NB4 (cell line): ENCODE measurements around the gene SPTAN1.
"Not testable (repeated sequence)": the region's sequence is repeated elsewhere in the genome, so short reads cannot be mapped to it uniquely, and the experiment has no call there.

Experiments used
- DNase-seq: peaks from one replicate; pipeline ENCODE4 v3.0.0; 2010; ENCODE audit warnings: low read depth
- H3K4me3 ChIP-seq: one replicate; pipeline ENCODE4 v1.5.1; 2011; ENCODE audit warnings: mild to moderate bottlenecking, low read depth, low read length, moderate library complexity
- MAX ChIP-seq: IDR thresholded peaks from 2 replicates; pipeline ENCODE4 v1.6.1; 2011; ENCODE audit warnings: low read depth, low read length
- MYC ChIP-seq: IDR thresholded peaks from 2 replicates; pipeline ENCODE4 v1.6.1; 2011; ENCODE audit warnings: low read depth, low read length
- POLR2A ChIP-seq: IDR thresholded peaks from 2 replicates; pipeline ENCODE4 v1.6.1; 2011; ENCODE audit warnings: mild to moderate bottlenecking; ENCODE audit not compliant: insufficient read length; ENCODE audit errors: extremely low read depth
- TF ChIP-seq, protein P1 (sequence below): IDR thresholded peaks from one replicate; pipeline ENCODE4 v1.5.1; 2012; ENCODE audit warnings: low read depth, low read length

SPTAN1 gene

GRCh38 chr9:128552153-128552743 is at the start of gene SPTAN1:
Gene SPTAN1 (plus strand): TSS chr9:128552587. CDS start chr9:128566741, 14,154 bp downstream.
- TF ChIP-seq, protein P1, sequence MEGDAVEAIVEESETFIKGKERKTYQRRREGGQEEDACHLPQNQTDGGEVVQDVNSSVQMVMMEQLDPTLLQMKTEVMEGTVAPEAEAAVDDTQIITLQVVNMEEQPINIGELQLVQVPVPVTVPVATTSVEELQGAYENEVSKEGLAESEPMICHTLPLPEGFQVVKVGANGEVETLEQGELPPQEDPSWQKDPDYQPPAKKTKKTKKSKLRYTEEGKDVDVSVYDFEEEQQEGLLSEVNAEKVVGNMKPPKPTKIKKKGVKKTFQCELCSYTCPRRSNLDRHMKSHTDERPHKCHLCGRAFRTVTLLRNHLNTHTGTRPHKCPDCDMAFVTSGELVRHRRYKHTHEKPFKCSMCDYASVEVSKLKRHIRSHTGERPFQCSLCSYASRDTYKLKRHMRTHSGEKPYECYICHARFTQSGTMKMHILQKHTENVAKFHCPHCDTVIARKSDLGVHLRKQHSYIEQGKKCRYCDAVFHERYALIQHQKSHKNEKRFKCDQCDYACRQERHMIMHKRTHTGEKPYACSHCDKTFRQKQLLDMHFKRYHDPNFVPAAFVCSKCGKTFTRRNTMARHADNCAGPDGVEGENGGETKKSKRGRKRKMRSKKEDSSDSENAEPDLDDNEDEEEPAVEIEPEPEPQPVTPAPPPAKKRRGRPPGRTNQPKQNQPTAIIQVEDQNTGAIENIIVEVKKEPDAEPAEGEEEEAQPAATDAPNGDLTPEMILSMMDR, result no peak
- peak; percentile 98 for TF ChIP-seq POLR2A
- peak; percentile 40; the same call in 1 of the 2 replicates for TF ChIP-seq MYC
- DNase-seq, result peak; percentile 92

DNA sequence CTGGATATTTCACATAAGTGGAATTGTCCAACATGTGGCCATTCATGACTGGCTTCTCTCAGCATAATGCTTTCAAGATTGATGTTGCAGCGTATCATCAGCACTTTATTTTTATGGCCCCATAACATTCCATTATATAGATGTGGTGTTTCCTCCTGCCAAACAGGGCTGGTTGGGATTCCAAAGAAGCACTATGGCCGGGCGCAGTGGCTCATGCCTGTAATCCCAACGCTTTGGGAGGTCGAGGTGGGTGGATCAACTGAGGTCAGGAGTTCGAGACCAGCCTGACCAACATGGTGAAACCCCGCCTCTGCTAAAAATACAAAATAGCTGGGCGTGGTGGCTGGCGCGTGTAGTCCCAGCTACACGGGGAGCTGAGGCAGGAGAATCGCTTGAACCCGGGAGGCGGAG is 49.0 kb upstream of the SPTAN1 start:
- DNase-seq, result not testable (repeated sequence)

More at GRCh38 chr9:128552153-128552743, at the start of gene SPTAN1:
- H3K4me3 ChIP-seq, result peak within 1 kb of the TSS; percentile 77

DNA sequence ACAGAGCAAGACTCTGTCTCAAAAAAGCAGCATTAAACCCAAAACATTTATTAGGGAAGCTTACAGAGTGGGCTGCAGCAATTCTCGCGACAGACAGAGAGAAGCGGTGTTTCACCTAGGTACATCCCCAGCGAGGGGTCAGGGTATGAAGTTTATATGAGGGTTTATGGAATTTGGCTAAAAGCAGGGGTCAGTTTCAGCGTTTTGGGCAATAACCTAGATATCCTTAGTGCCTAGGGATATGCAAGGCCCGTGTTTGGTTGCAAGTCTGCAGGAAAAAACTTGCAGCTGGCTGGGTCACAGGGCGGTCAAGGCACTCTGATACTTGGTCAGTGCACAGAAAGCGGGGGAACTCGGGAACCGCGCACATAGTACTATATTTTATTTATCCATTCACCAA is 48.5 kb upstream of the SPTAN1 start:
- peak overlapping the region; percentile 92 for H3K4me3 ChIP-seq
- DNase-seq, result peak; percentile 21
- TF ChIP-seq MYC (no peak), POLR2A (no peak), MAX (no peak)
- TF ChIP-seq, protein P1, result no peak

More for the DNA sequence above, 49.0 kb upstream of the SPTAN1 start:
- not testable (repeated sequence) for H3K4me3 ChIP-seq

DNA sequence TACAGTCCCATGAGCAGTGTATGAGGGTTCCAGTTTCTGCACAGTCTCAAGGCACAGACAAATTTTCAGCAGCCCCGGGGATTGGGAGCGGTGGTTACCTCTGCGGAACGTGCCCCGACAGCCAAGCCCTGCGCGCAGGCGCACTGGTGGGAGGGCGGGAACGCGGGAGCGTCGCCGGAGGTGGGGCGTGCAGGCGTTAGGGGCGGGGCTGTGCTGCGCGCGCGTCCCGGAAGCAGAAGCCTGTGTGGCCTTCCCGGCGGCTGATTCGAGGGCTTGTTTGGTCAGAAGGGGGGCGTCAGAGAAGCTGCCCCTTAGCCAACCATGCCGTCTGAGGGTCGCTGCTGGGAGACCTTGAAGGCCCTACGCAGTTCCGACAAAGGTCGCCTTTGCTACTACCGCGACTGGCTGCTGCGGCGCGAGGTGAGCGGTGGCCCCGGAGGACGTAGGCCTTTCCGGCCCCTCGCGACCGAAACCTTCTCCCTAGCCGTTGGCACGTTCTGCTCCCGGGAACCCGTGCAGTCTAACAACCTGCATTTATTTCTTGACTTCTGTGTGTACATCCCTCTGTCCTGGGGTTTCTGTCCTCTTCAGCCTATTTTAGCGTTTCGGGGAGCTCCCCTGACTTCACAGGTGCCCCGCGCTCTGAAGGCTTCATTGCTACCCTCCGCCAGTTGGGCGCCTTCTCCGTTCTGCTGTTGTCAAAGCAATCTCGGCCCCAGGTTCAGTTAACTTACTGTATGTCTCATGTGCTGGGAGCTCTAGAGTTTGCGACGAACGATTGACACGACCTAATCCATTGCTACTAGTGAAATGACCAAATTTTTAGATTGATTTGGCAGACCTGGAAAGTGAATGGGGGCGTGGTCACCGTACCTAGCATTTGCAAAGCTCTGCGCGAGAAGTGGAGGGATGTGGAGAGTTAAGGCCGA is 47.6 kb upstream of the SPTAN1 start, which contains the start of gene GLE1:
Gene GLE1 (plus strand): TSS at position 235 of the 929 bp plus-strand sequence. CDS start 87 bp downstream, at position 322.
- H3K4me3 ChIP-seq, result peak within 1 kb of the TSS; percentile 92
- peak; percentile 95 for DNase-seq
- TF ChIP-seq, protein P1, result no peak
- TF ChIP-seq MYC, result peak; percentile 39; the same call in 1 of the 2 replicates
- peak; percentile 79 for TF ChIP-seq POLR2A
- peak; percentile 50; the same call in 1 of the 2 replicates for TF ChIP-seq MAX

DNA sequence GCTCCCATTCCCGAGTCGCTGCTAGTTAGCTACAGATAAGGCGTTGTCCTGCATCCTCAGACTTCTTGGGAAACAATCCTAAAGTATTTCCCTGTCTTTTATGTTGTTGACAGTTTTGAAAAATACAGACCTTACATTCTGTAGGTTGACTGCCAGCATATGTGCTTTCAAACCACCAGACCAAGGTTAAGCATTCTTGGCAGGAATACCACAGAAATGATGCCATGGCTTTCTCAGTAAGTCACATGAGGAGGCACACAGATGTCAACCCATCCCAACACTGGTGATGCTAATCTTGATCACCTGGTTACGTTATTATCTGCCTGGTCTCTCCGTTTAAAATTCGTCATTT is 47.0 kb upstream of the SPTAN1 start:
- no peak for TF ChIP-seq POLR2A
- no peak for TF ChIP-seq MAX
- TF ChIP-seq MYC, result no peak
- DNase-seq, result no peak
- H3K4me3 ChIP-seq, result peak overlapping the region; percentile 92

DNA sequence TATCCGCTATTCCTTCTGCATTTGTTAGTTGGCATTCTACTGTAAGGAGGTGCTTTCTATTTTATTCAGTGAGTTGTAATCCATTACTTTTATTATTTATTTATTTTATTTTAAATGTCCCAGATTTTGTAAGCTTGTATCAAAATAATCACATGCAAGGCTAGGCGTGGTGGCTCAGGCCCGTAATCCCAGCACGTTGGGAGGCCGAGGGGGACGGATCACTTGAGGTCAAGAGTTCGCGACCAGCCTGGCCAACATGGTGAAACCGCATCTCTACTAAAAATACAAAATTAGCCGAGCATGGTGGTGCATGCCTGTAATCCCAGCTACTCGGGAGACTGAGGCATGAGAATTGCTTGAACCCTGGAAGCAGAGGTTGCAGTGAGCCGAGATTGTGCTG is 46.5 kb upstream of the SPTAN1 start:
- DNase-seq, result not testable (repeated sequence)
- peak overlapping the region; percentile 92 for H3K4me3 ChIP-seq

GRCh38 chr9:128512820-128513219 is 39.6 kb upstream of the SPTAN1 start:
- no peak overlapping the region for H3K4me3 ChIP-seq
- TF ChIP-seq MYC (no peak), POLR2A (no peak)
- TF ChIP-seq, protein P1, result no peak

More at GRCh38 chr9:128512820-128513219, 39.6 kb upstream of the SPTAN1 start:
- no peak for DNase-seq
